HG03139 (cell line): ENCODE data around the gene POC1A.

ENCODE experiments used
- ATAC-seq: cut with Tn5 transposase; IDR thresholded peaks from one replicate; pipeline ENCODE4 v1.9.1; 2021; ENCODE audit not compliant: unreplicated experiment

Gene POC1A

DNA sequence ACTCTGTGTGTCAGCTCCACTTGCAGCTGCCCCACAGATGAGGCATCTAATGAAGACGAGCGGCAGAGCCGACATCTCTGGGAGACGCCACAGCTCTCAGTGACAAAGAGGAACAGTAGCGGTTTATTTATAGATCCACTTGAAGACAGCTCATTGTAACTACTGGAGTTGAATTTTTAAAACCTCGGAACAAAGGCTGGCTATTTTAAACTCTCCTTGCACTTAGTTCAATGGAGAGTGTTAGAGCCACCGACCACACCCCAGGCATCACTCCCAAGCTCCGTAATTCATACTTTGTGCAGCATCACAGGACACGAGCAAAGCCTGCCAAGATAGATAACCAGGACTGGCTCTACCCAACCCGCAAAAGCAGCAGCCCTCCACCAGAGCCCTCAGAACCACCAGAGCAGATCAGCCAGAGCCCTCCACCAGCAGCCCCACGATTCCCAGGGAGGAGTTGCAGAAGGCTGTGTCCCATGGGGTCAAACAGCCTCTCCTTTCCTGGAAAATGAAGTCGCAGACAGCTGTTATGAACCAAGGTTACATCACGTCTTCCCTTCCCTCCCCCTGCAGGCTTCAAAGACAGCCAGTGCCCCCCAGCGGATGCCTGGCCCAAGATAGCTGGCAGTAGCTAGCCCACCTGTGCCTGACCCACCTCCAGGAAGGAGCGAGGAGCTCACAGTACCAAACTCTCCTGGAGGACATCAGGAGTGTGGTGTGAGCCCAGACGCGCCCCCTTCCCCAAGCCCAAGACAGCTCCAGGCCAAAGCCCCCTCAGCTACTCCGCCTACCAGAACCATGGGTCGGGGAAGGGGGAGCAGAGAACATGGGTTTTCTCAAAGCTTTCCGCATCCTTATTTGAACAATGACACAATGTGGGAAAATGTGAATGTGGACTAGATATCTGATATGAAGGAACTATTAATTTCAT lies 45.7 kb downstream of the POC1A start:
- no peak for ATAC-seq

DNA sequence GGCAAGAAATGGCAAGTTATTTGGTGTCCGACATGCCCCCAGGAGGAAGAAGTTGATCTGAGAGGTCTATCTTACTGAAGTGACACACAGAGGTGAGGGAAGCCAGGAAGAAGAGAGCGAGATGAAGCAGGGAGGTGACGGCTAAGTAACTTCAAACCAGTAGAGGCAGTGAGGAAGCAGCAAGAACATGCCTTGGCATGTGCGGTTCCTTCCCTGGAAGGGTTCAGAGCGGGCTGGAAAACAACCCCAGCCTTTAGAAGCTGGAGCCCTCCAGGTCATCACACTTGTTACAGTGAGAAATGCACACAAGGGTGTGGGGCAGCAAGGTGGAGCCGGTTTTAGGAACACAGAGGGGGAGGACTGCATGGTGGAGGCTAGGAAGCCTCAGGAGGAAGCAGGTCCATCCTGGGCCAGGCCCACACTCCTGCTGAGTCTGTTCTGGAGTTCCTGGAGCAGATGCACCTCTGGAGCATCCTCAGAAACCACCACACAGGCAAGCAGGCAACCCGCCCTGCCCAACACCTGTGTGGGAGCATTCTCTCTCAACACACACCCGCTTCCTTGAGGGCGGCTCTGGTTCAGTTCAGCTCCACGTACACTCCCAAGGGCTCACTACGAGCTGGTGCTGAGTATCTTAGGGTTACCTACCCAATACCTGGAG lies 47.1 kb downstream of the POC1A start:
- ATAC-seq: no peak

DNA sequence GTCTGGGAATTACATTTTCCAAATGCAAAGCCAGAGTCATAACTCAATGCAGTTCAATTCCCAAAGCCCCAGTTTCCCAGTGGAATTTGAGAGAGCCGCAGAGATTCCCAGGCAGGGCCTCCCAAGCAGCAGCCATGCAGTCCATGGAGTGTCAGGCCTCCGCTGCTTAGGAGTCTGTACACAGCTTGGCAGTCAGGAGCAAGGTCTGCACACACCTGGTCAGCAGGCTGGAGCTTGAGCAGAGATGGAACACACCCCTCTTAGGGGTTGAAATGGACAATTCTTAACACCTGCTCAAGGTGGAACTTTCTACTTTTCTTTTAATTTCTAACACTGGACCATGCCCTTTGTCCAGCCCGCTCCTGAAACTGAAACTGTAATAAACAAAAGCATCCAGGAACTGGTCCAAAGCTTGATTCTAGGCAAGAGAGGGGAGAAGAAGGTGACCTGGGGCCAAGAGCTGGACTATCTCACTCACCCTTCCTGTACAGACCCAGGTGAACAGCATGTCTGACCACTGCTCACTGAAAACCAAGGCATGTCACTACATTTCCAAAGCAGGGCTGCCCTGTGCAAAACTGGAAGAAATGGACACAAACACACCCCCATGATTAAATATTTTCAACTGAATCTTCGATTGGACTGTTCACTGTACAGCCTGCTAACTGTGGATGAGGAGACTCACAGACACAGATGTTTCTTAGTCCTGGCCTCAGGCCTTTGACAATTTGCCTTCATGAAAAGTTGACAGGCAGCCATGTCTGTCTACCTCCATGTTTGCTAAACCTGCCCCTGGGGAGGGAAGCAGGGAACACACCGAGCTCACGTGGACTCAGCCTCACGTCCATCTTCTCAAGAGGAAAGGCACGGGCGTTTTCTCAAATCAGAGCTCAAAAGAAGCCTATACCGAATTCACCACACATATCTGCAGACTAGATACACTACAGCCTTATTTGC lies 49.3 kb downstream of the POC1A start:
- ATAC-seq: no peak

DNA sequence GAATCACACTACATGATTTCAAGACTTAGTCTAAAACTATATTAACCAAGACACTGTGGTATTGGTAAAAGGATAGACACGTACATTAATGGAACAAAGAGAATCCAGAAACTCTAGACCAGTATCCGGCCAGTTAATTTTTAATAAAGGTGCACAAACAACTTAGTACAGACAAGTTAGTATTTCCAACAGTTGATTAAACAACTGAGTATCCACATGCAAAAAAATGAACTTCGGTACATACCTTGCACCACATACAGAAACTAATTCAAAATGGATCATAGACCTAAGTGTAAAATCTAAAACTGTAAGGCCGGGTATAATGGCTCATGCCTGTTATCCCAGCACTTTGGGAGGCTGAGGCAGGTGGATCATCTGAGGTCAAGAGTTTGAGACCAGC lies 51.3 kb downstream of the POC1A start:
- no peak for ATAC-seq

DNA sequence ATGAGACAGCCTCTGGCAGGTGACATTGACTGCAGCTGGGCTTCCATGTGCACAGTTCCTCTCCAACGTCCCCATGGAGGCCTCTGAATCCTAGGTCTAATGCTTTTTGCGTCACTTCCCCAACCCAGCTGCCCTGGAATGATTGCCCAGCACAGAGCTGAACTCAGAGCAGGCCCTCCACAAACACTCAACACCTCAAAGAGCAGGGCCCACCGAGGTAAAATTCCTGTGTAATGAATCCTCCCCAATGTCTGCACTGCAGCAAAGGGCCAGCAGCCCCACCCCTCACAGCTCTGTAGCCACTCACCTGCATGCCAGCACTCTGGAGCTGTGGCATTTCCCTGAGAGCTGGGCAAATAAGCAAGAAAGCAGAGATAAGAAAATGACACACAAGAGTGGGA lies 55.2 kb downstream of the POC1A start:
- no peak for ATAC-seq

DNA sequence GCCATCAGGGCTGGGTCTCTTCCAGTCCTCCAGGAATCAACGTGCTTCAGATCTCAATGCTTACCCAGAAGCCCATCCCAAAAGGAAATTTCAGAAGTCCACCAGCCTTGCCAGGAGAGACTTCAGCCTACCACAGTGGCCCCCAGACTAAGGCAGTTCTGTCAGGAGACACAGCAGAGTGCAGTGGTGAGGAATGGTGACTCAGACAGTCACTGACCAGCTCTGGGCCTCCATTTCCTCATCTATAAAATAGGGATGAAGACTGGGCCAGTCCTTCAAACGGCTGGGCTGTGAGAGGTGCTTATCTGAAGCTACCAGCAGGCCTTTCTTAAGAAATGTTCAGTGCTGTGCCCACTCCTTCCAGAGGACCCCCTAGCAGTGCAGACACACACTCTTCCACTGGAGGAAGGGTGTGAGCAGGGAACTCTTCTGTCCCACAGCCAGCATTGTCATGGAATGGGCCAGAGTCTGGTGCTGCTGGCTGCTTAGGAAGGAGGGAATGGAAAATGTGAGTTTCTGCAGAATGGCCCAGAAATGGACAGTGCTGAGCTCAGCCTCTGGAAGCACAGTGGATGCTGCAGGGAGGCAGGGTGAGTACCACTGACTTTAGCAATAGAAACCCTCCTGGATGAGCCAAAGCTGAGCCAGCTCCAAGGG lies 56.2 kb downstream of the POC1A start:
- no peak for ATAC-seq

DNA sequence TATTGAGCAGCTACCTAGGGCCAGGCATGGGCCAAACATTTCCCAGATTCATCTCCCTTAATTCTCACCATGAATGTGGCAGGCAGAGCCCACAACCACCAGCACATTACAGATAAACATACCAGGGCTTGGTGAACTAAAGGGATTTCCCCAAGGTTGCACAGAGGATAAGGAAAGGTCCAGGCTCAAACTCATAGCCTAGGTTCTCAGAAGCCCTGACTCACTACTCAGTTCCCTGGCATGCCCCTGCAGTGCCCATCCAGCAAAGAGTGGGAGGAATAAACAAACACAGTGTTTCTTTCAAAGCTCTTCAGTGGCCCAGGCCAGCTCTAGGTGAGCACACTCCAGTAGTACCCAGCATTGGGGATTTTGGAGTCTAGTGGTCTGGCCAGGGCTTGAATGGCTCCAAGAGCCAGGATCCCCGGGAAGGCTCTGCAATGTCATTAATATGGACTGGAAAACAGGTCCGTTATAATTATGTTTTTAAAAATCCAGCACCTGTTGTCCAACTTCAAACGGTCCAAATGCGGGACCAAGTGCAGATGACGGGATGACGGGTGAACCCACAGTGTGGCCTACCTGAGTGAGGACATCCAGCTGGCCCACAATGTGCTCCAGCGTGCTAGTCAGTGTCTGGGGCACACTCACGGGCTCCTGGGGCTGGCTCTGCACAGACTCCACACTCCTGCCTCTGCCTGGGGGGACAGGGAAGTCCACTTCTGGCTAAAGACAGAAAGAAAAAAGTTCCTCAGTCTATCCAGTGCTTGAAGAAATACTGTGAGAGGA lies 58.0 kb downstream of the POC1A start:
- ATAC-seq: no peak

DNA sequence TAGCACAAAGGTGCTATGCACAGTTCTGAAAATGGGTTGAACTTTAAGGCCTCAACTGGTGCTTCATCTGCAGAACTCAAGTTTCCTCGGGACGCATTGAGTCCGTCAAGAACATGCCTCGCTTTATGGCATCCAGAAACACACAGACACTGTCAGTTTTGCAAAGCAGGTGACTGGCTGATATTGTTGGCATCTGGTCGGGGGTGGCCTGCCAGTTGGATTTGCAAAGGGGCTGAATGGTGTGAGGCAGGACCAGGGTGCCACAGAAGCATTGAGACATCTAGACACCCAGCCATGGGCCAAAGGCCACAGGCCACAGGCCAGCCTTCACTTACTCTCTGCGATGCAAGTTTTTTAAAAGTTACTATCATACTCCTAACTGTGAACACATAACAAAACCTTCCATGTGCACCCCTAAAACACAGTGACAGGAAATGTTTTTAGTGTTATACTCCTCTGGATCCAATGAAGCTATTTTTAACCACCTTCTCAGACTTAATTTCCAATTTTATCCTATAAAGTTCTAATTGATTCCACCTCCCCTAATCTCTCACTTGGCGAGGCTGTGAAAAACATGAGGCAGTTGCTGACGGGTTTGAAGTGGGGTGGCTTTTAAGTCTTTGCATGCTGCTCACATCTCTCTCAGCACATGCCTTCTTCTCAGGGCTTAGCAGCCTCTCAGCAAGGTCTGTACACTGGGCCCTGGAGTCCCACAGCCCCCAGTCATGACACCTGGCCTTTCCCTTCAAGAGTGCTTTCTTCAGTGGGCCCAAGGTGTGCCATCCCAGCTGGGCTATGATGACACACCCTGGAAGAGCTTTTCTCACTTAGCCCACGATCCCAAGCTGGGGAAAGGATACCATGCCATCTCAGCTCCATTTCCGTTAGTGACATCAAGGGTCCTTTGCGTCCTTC lies 59.4 kb downstream of the POC1A start:
- no peak for ATAC-seq

DNA sequence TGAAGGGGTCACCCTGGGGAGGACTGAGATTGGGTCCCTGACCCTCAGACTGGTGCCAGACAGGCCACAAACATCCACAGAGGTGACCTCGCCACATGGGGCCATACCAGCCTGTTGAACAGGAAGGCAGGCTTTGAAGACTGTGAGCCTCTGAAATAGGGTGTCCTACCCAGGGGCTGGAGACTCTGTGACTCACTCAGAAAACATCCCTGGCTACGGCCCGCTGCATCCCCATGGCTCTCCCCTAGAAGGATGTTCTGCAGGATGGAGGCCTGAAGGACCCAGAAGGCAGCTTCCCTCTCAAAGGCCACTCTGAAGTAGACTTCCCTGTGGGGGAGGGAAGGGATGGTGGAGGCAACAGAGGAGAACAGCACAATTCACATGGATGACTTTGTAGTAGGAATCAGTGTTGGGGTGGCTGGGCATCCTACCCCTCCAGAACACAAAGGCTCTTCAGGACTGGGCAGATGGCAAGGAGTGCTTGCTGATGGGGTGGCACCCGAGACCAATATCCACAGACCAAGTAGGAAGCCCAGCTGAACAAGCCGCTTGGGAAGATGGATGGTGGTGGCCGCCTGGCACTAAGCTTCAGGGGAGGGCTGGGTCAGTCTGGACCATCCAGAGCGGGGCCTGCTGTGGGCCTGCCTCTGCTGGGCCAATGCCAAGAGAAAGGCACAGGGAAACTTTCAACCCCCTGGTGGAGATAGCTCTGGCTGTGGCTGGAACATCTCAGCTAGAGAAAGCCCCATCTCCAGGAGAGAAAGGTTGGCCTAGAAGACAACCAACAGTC lies 60.3 kb downstream of the POC1A start:
- ATAC-seq: no peak

DNA sequence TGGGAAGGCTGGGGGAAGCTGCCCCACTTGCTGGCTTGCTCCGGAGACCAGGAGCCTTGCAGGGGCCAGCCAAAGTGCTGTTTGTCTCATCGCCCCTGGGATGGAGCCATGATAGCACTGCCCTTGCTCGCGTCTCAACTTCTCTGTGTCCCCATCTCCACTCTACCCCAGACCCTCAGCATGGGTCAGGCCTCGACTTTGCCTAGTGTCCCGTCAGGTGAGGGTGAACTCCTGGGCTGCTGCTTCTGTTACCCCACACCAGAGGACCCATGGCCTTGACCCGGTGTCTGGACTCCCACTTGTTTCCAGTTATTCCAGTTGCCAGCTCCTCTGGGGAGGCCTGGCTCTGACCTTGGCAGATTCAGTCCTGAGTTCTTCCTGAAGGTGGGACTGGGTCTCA lies 61.3 kb downstream of the POC1A start:
- no peak for ATAC-seq

DNA sequence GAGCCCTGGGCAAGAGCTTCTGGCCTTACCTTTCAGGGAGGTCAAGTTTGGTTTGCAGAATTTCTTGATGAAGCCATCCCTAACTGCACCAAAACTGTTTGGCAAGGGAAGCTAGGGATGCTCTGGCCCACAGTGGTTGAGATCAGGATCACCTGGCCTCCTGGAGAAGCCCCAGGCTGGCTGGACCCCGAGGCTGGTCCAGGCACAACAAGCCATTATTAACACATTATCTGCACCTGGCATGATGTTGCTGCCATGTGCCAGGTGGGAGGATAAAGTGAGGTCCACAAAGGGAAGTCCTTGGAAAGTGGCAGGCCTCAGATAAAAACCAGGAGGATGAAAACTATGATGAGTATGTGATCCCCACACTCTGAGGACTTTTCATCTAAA lies 62.0 kb downstream of the POC1A start:
- ATAC-seq: no peak

DNA sequence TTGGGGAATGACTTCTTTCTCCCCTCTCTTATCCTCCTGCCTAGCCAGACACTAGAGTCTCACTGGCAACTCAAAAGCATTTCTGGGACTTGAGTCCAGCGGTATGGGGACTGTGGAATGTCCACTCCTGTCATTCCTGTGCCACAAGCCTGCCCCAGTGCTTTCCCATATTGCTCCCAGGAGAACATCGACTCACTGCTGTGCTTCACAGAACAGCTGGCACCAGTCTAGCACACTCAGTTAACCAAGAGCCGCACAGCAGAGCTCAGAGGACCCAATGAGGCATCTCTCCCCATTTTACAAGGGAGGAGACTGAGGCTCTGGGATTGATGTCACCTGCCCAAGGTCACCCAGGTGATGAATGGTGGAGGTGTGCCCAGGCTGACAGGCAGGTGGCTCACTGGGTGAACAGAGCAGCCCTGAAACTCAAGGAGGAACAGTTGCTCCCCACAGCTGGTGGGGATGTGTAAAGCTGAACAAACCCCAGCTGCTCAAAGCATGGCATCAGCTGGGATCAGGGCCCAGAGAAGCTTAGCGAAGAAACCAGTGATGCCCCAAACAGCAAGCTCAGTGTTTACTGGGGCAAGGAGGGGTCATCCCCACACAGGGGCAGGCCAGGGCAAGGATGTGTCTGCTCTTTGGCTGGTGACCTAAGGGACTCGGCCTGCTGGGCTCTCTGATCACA lies 62.5 kb downstream of the POC1A start:
- no peak for ATAC-seq

DNA sequence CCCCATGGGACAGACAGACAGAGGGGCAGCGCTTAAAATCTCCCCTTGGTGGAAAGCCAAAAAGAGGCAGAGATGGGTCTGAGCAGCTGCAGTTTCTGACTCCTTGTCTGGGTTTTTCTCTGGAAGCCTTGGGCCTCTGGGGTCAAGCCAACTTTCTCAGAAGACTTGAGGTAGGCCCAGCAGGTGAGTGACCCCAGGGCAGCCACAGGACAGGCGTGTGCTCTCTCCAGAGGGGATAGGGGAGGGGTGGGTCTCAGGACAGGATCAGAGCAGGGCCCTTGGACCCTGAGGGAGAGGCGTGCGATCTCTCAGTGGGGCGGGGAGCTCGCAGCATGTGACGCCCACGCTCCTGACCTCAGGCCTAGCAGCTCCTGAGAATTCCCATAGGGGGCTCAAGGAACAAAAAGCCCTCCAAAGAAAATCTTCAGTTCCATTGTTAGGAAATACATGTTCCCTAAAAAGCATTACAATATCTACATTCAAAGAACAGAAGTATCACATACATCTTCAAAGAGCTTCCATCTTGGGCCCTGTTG lies 63.2 kb downstream of the POC1A start:
- no peak for ATAC-seq

DNA sequence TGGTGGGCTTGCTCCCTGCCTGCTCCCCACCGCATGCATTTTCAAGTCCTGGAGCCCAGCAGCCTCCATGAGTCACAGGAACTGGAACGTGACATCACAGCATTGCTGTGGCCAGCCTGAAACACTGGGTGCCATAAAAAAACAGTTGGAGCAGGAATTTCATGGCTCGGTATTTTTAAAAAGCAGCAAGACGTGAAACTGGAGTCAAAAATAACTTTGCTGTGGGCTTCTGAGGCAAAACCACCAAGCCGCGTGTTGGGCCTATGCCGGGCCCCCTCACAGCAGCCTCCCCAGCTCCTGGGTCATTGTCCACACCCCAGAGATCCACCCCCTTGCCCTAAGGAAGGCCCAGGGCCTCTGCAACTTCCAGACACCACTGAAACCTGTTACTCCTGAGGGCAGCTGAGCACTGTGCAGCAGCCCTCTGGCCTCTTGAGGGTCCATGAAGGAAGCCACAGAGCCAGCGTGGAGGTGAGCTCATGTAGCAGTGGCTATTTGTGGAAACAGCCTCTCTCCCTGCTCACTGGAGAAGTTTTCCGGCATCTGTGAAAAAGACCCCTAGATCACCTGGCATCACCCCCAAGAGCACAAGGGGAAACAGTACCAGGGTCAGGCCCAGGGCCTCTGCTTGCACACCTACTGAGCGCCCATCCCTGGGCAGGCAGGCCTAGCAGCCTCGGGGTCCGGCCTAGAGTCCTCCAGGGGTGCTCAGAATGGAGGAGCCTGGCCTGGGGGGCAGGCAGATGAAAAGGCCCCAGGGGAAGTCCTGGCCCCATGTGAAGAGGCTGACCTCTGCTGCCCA lies 63.9 kb downstream of the POC1A start:
- ATAC-seq: no peak

DNA sequence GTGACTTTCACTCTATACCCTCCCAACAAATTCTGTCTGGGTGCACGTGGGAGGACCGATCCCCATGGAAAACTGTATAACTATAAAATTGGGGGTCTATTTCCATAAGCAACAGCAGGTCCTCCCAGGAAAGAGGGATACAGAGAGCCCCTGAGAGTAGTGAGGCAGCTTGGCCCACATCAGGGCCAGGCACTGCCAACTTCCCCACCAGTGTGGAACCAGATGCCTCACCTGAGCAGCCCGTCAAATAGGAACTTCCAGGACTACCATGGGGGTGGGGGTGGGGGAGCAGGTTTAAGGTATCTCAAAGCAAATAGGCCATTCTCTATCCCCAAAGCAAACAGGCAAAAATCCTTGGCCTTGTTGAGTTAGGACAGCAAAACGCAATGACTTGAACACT lies 64.5 kb downstream of the POC1A start:
- ATAC-seq: no peak
